NCI-H2227 (cell line): ENCODE measurements around the gene RIMBP2.

Experiments used
- DNase-seq: peaks from one replicate; lab custom pipeline; 2025; ENCODE audit not compliant: unreplicated experiment; lab: John Stamatoyannopoulos, UW

RIMBP2 gene

GRCh38 chr12:130398100-130398848, 317.8 kb downstream of the RIMBP2 start:
- no peak for DNase-seq

- DNase-seq, result no peak
These were observed 319.4 kb downstream of the RIMBP2 start for GRCh38 chr12:130396667-130397066.

GRCh38 chr12:130394906-130395305, 321.2 kb downstream of the RIMBP2 start:
- DNase-seq, result no peak

- DNase-seq, result no peak
These were observed 324.9 kb downstream of the RIMBP2 start for GRCh38 chr12:130391186-130391585.

GRCh38 chr12:130385193-130385592, 330.9 kb downstream of the RIMBP2 start:
- no peak for DNase-seq

GRCh38 chr12:130384234-130384633, 331.9 kb downstream of the RIMBP2 start:
- no peak for DNase-seq

GRCh38 chr12:130382818-130383217, 333.3 kb downstream of the RIMBP2 start:
- DNase-seq, result no peak

- DNase-seq, result no peak
These were observed 340.5 kb downstream of the RIMBP2 start for GRCh38 chr12:130375296-130376287.

- no peak for DNase-seq
These were observed 342.0 kb downstream of the RIMBP2 start for GRCh38 chr12:130374083-130374482.

- DNase-seq, result no peak
These were observed 343.2 kb downstream of the RIMBP2 start for GRCh38 chr12:130372936-130373335.

- no peak for DNase-seq
These were observed 344.8 kb downstream of the RIMBP2 start for GRCh38 chr12:130371296-130371695.

GRCh38 chr12:130369816-130370215, 346.3 kb downstream of the RIMBP2 start:
- DNase-seq, result no peak

- DNase-seq, result no peak
These were observed 348.6 kb downstream of the RIMBP2 start for GRCh38 chr12:130367523-130367922.

- DNase-seq, result no peak
These were observed 349.1 kb downstream of the RIMBP2 start for GRCh38 chr12:130367003-130367402.

GRCh38 chr12:130366159-130366558, 349.9 kb downstream of the RIMBP2 start:
- no peak for DNase-seq

- DNase-seq, result no peak
These were observed 351.5 kb downstream of the RIMBP2 start for GRCh38 chr12:130364578-130364977.

GRCh38 chr12:130362060-130362459, 354.0 kb downstream of the RIMBP2 start:
- DNase-seq, result no peak

- DNase-seq, result no peak
These were observed 358.3 kb downstream of the RIMBP2 start for GRCh38 chr12:130357729-130358330.

- DNase-seq, result no peak
These were observed 358.9 kb downstream of the RIMBP2 start for GRCh38 chr12:130357241-130357640.

- no peak for DNase-seq
These were observed 359.9 kb downstream of the RIMBP2 start for GRCh38 chr12:130356222-130356621.

GRCh38 chr12:130354407-130354806, 361.7 kb downstream of the RIMBP2 start:
- no peak for DNase-seq

GRCh38 chr12:130353081-130353480, 363.0 kb downstream of the RIMBP2 start:
- no peak for DNase-seq
